Measurements from ENCODE around the gene GATM. TPM values are rescaled to one million over a fixed set of nuclear protein-coding genes. Genes with fewer than 3 reads are reported as not detected.

The GATM gene
- total RNA-seq, 2 donors from 2014 or later, result 35.2 to 83.4 TPM

- no peak overlapping the region for H3K27ac ChIP-seq (ENCODE audit: low read depth, low read length)
- H3K9me3 ChIP-seq (ENCODE audit: control insufficient read depth, low read length), result no peaks in the 10 kb centered on the region
- DNase-seq, result no peak
- no peak for TF ChIP-seq CTCF (conservative IDR thresholded peaks at IDR 0.05)
- Mint-ChIP-seq H3K4me3 (no peak overlapping the region), H3K27me3 (ENCODE audit: insufficient read depth) (peaks cover 51% of the 10 kb centered on the region), H3K4me1 (peaks cover 5% of the 10 kb centered on the region), H3K27ac (no peak overlapping the region), H3K36me3 (ENCODE audit: low read depth) (no peaks in the 10 kb centered on the region), H3K9me3 (no peaks in the 10 kb centered on the region)
- H3K36me3 ChIP-seq (ENCODE audit: control insufficient read depth, insufficient read depth, low read length), result no peaks in the 10 kb centered on the region
- H3K4me1 ChIP-seq (ENCODE audit: control insufficient read depth, insufficient read depth, low read length), result no peaks in the 10 kb centered on the region
- peaks cover 8% of the 10 kb centered on the region for H3K27me3 ChIP-seq (ENCODE audit: control insufficient read depth, insufficient read depth, low read length, poor library complexity, severe bottlenecking)
- H3K9ac ChIP-seq (ENCODE audit: extremely low read depth, low read length, poor library complexity, severe bottlenecking), result no peak overlapping the region
- WGBS, 2 experiments (ENCODE audit: insufficient coverage in 1 of 2, insufficient read length in 1 of 2), result 68 to 79% methylated on average over 2 of the region's 2 CpGs
- H3K4me3 ChIP-seq (ENCODE audit: low read length), result no peak overlapping the region
These were observed 16.3 kb upstream of the GATM start for GRCh38 chr15:45394681-45395080.

- H3K27me3 ChIP-seq (ENCODE audit: control insufficient read depth, insufficient read depth, low read length, poor library complexity, severe bottlenecking), result peaks cover 8% of the 10 kb centered on the region
- H3K36me3 Mint-ChIP-seq (ENCODE audit: low read depth), result no peaks in the 10 kb centered on the region
- no peaks in the 10 kb centered on the region for H3K4me1 ChIP-seq (ENCODE audit: control insufficient read depth, insufficient read depth, low read length)
- peaks cover 58% of the 10 kb centered on the region for H3K27me3 Mint-ChIP-seq (ENCODE audit: insufficient read depth)
- H3K9me3 ChIP-seq (ENCODE audit: control insufficient read depth, low read length), result no peaks in the 10 kb centered on the region
- peaks cover 5% of the 10 kb centered on the region for H3K4me1 Mint-ChIP-seq
- DNase-seq, result peak; percentile 69
- no peak overlapping the region for H3K9ac ChIP-seq (ENCODE audit: extremely low read depth, low read length, poor library complexity, severe bottlenecking)
- peak; percentile 70 for TF ChIP-seq CTCF (conservative IDR thresholded peaks at IDR 0.05)
- WGBS, 2 experiments (ENCODE audit: insufficient coverage in 1 of 2, insufficient read length in 1 of 2), result 64% methylated on average over 3 of the region's 3 CpGs
- no peak overlapping the region for H3K4me3 ChIP-seq (ENCODE audit: low read length)
- H3K36me3 ChIP-seq (ENCODE audit: control insufficient read depth, insufficient read depth, low read length), result no peaks in the 10 kb centered on the region
- no peak overlapping the region for H3K27ac Mint-ChIP-seq
- H3K4me3 Mint-ChIP-seq, result no peak overlapping the region
- H3K9me3 Mint-ChIP-seq, result no peaks in the 10 kb centered on the region
- H3K27ac ChIP-seq (ENCODE audit: low read depth, low read length), result no peak overlapping the region
These were observed 15.5 kb upstream of the GATM start for GRCh38 chr15:45393851-45394250.

GRCh38 chr15:45392584-45392855 lies 14.2 kb upstream of the GATM start:
- H3K27ac Mint-ChIP-seq, result no peak overlapping the region
- Histone ChIP-seq H3K27me3 (ENCODE audit: control insufficient read depth, insufficient read depth, low read length, poor library complexity, severe bottlenecking) (peaks cover 8% of the 10 kb centered on the region), H3K4me3 (ENCODE audit: low read length) (no peak overlapping the region), H3K9me3 (ENCODE audit: control insufficient read depth, low read length) (no peaks in the 10 kb centered on the region), H3K9ac (ENCODE audit: extremely low read depth, low read length, poor library complexity, severe bottlenecking) (no peak overlapping the region), H3K4me1 (ENCODE audit: control insufficient read depth, insufficient read depth, low read length) (no peaks in the 10 kb centered on the region), H3K36me3 (ENCODE audit: control insufficient read depth, insufficient read depth, low read length) (no peaks in the 10 kb centered on the region), H3K27ac (ENCODE audit: low read depth, low read length) (no peak overlapping the region)
- H3K27me3 Mint-ChIP-seq (ENCODE audit: insufficient read depth), result peaks cover 63% of the 10 kb centered on the region
- peaks cover 5% of the 10 kb centered on the region for H3K4me1 Mint-ChIP-seq
- H3K9me3 Mint-ChIP-seq, result no peaks in the 10 kb centered on the region
- DNase-seq, result no peak
- TF ChIP-seq CTCF (conservative IDR thresholded peaks at IDR 0.05), result no peak
- no peak overlapping the region for H3K4me3 Mint-ChIP-seq
- H3K36me3 Mint-ChIP-seq (ENCODE audit: low read depth), result no peaks in the 10 kb centered on the region
